ENCODE measurements around the gene SHE.

The SHE gene

DNA sequence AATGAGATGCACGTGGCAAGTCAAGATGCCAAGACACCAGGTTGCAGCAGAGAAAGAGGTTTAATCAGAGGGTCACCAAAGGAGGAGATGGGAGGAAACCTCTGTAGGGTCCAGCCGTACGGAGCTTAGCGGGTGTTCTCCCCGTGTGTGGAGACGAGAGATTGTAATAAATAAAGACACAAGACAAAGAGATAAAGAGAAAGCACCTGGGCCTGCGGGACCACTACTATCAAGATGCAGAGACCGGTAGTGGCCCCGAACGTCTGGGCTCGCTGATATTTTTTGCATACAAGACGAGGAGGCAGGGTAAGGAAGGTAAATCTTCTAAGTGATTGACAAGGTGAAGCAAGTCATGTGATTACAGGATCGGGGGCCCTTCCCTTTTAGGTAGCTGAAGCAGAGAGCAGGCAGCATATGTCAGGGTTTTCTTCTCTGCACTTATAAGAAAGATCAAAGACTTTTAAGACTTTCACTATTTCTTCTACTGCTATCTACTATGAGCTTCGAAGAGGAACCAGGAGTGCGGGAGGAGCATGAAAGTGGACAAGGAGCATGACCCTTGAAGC lies 41.4 kb downstream of the SHE start:
- H3K36me3 ChIP-seq (ENCODE audit: insufficient read depth, low read length), result no peaks in the 10 kb centered on the region
- H2AFZ ChIP-seq (ENCODE audit: low read depth, low read length), result no peak overlapping the region
- no peak overlapping the region for H3K27ac ChIP-seq (ENCODE audit: low read length)
- H4K20me1 ChIP-seq (ENCODE audit: insufficient read depth, low read length), result no peaks in the 10 kb centered on the region
- no peaks in the 10 kb centered on the region for H3K9me3 ChIP-seq (ENCODE audit: insufficient read depth, low read length, severe bottlenecking)
- peaks cover 10% of the 10 kb centered on the region for H3K4me1 ChIP-seq (ENCODE audit: insufficient read depth, low read length)
- no peak overlapping the region for H3K9ac ChIP-seq (ENCODE audit: low read depth, low read length)
- no peak overlapping the region for H3K4me3 ChIP-seq (ENCODE audit: low read depth in 1 of 2, low read length in 2 of 2)
- ATAC-seq (ENCODE audit: insufficient read depth, low read depth) (no peak), DNase-seq (no peak)
- TF ChIP-seq EZH2 (IDR thresholded peaks at IDR 0.05; ENCODE audit: borderline replicate concordance, low read depth, low read length, severe bottlenecking), result no peak
- TF ChIP-seq, protein P1, sequence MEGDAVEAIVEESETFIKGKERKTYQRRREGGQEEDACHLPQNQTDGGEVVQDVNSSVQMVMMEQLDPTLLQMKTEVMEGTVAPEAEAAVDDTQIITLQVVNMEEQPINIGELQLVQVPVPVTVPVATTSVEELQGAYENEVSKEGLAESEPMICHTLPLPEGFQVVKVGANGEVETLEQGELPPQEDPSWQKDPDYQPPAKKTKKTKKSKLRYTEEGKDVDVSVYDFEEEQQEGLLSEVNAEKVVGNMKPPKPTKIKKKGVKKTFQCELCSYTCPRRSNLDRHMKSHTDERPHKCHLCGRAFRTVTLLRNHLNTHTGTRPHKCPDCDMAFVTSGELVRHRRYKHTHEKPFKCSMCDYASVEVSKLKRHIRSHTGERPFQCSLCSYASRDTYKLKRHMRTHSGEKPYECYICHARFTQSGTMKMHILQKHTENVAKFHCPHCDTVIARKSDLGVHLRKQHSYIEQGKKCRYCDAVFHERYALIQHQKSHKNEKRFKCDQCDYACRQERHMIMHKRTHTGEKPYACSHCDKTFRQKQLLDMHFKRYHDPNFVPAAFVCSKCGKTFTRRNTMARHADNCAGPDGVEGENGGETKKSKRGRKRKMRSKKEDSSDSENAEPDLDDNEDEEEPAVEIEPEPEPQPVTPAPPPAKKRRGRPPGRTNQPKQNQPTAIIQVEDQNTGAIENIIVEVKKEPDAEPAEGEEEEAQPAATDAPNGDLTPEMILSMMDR (IDR thresholded peaks at IDR 0.05; ENCODE audit: borderline replicate concordance, extremely low read depth, low read length, poor library complexity, severe bottlenecking), result no peak
- no peaks in the 10 kb centered on the region for H3K79me2 ChIP-seq (ENCODE audit: insufficient read depth, low read length)
- H3K4me2 ChIP-seq (ENCODE audit: insufficient read depth, low read length), result no peak overlapping the region
- no peaks in the 10 kb centered on the region for H3K27me3 ChIP-seq (ENCODE audit: insufficient read depth, low read length, poor library complexity)

DNA sequence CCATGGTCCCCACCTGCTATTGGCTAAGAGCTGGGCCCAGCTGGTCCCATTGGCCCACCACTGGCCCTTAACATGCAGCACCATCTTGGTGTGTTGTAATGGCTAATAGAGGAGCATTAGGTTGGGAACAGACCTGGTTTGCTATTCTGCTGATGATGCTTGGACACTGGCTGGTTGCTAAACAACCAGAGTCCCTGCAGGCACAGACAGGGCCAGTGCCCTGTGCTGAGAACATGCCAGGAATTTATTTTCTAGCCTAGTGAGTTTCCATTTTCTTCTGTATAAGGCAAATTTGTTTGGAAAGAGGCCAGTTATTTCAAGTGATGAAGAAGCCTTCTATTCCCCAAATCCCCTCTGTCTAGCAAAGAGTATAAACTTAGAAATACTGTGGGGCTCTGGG lies 43.1 kb downstream of the SHE start:
- Histone ChIP-seq H3K9me3 (ENCODE audit: insufficient read depth, low read length, severe bottlenecking) (no peaks in the 10 kb centered on the region), H2AFZ (ENCODE audit: low read depth, low read length) (no peak overlapping the region), H3K9ac (ENCODE audit: low read depth, low read length) (no peak overlapping the region), H4K20me1 (ENCODE audit: insufficient read depth, low read length) (no peaks in the 10 kb centered on the region), H3K27ac (ENCODE audit: low read length) (no peak overlapping the region), H3K27me3 (ENCODE audit: insufficient read depth, low read length, poor library complexity) (no peaks in the 10 kb centered on the region), H3K4me2 (ENCODE audit: insufficient read depth, low read length) (no peak overlapping the region), H3K79me2 (ENCODE audit: insufficient read depth, low read length) (no peaks in the 10 kb centered on the region), H3K4me3 (ENCODE audit: low read depth in 1 of 2, low read length in 2 of 2) (no peak overlapping the region), H3K4me1 (ENCODE audit: insufficient read depth, low read length) (peaks cover 10% of the 10 kb centered on the region), H3K36me3 (ENCODE audit: insufficient read depth, low read length) (no peaks in the 10 kb centered on the region)
- ATAC-seq (ENCODE audit: insufficient read depth, low read depth) (no peak), DNase-seq (no peak)
- TF ChIP-seq EZH2 (IDR thresholded peaks at IDR 0.05; ENCODE audit: borderline replicate concordance, low read depth, low read length, severe bottlenecking), result no peak
- TF ChIP-seq, protein P1 (IDR thresholded peaks at IDR 0.05; ENCODE audit: borderline replicate concordance, extremely low read depth, low read length, poor library complexity, severe bottlenecking), result no peak

- ATAC-seq (ENCODE audit: insufficient read depth, low read depth) (no peak), DNase-seq (no peak)
Measured at GRCh38 chr1:154456631-154457030, 45.6 kb downstream of the SHE start.

More at GRCh38 chr1:154456631-154457030, 45.6 kb downstream of the SHE start:
- Histone ChIP-seq H3K4me2 (ENCODE audit: insufficient read depth, low read length) (no peak overlapping the region), H3K4me3 (ENCODE audit: low read depth in 1 of 2, low read length in 2 of 2) (no peak overlapping the region), H3K27ac (ENCODE audit: low read length) (no peak overlapping the region), H3K9ac (ENCODE audit: low read depth, low read length) (no peak overlapping the region), H3K79me2 (ENCODE audit: insufficient read depth, low read length) (no peaks in the 10 kb centered on the region), H2AFZ (ENCODE audit: low read depth, low read length) (no peak overlapping the region), H3K36me3 (ENCODE audit: insufficient read depth, low read length) (no peaks in the 10 kb centered on the region), H3K27me3 (ENCODE audit: insufficient read depth, low read length, poor library complexity) (peaks cover 5% of the 10 kb centered on the region), H3K9me3 (ENCODE audit: insufficient read depth, low read length, severe bottlenecking) (no peaks in the 10 kb centered on the region), H4K20me1 (ENCODE audit: insufficient read depth, low read length) (no peaks in the 10 kb centered on the region), H3K4me1 (ENCODE audit: insufficient read depth, low read length) (peaks cover 2% of the 10 kb centered on the region; the same call in 1 of the 2 replicates)
- TF ChIP-seq, protein P1 (IDR thresholded peaks at IDR 0.05; ENCODE audit: borderline replicate concordance, extremely low read depth, low read length, poor library complexity, severe bottlenecking), result no peak
- TF ChIP-seq EZH2 (IDR thresholded peaks at IDR 0.05; ENCODE audit: borderline replicate concordance, low read depth, low read length, severe bottlenecking), result no peak
